ENCODE results near the gene FKBP2. TPM values are rescaled to one million over a fixed set of nuclear protein-coding genes. Genes with fewer than 3 reads are reported as not detected.
A peak's percentile ranks its signal among the peaks of the same experiment; 100 is the strongest.

FKBP2 gene
- total RNA-seq, 2 experiments from 2014 or later, result 21.9 to 24.8 TPM

GRCh38 chr11:64220798-64221197, 20.1 kb upstream of the FKBP2 start:
- CTCF ChIA-PET, result interaction anchor here (0.6 to 1.1 kb wide), 2 partner anchors 12 to 84 kb away, joined by 3 read pairs; no protein-coding TSS in a partner anchor
- Mint-ChIP-seq H3K27me3 (no peaks in the 10 kb centered on the region), H3K27ac (no peak overlapping the region), H3K36me3 (ENCODE audit: low read depth) (peaks cover 15% of the 10 kb centered on the region), H3K4me3 (no peak overlapping the region), H3K9me3 (no peaks in the 10 kb centered on the region), H3K4me1 (peaks cover 14% of the 10 kb centered on the region)
- DNase-seq, result no peak
- POLR2A ChIA-PET, result no interaction called here

GRCh38 chr11:64222651-64223000, 18.3 kb upstream of the FKBP2 start:
- H3K27me3 Mint-ChIP-seq, result no peaks in the 10 kb centered on the region
- H3K4me1 Mint-ChIP-seq, result peaks cover 20% of the 10 kb centered on the region
- H3K9me3 Mint-ChIP-seq, result no peaks in the 10 kb centered on the region
- CTCF ChIA-PET, result interaction anchor here (1.1 to 9.2 kb wide), 3 partner anchors 10 to 108 kb away, joined by 5 to 94 read pairs (median 7); partner anchors contain the start of gene FERMT3
- no peak overlapping the region for H3K27ac Mint-ChIP-seq
- DNase-seq, result no peak
- no peak overlapping the region for H3K4me3 Mint-ChIP-seq
- H3K36me3 Mint-ChIP-seq (ENCODE audit: low read depth), result peaks cover 11% of the 10 kb centered on the region
- POLR2A ChIA-PET, result interaction anchor here (0.6 kb wide), 1 partner anchor 31 kb away, joined by 3 read pairs; no protein-coding TSS in a partner anchor

GRCh38 chr11:64223001-64223651, 17.8 kb upstream of the FKBP2 start:
- no peak overlapping the region for H3K4me3 Mint-ChIP-seq
- H3K27ac Mint-ChIP-seq, result no peak overlapping the region
- peaks cover 11% of the 10 kb centered on the region for H3K36me3 Mint-ChIP-seq (ENCODE audit: low read depth)
- H3K9me3 Mint-ChIP-seq, result no peaks in the 10 kb centered on the region
- ChIA-PET CTCF (interaction anchor here (0.7 to 9.2 kb wide), 6 partner anchors 9 to 108 kb away, joined by 3 to 94 read pairs (median 5); partner anchors contain the start of genes FERMT3 and FKBP2), POLR2A (interaction anchor here (0.6 kb wide), 1 partner anchor 31 kb away, joined by 3 read pairs; no protein-coding TSS in a partner anchor)
- H3K4me1 Mint-ChIP-seq, result peaks cover 23% of the 10 kb centered on the region
- DNase-seq, result no peak
- no peaks in the 10 kb centered on the region for H3K27me3 Mint-ChIP-seq

- peaks cover 7% of the 10 kb centered on the region for H3K36me3 Mint-ChIP-seq (ENCODE audit: low read depth)
- no peak for DNase-seq
- ChIA-PET POLR2A (interaction anchor here (0.8 to 1.0 kb wide), 2 partner anchors 11 to 18 kb away, joined by 3 to 4 read pairs; partner anchors contain the start of gene FERMT3), CTCF (interaction anchor here (0.6 to 9.2 kb wide), 7 partner anchors 9 to 760 kb away, joined by 3 to 94 read pairs (median 5); partner anchors contain the start of genes FERMT3 and FKBP2)
- H3K27ac Mint-ChIP-seq, result peak overlapping the region; percentile 90
- peak overlapping the region; percentile 86 for H3K4me3 Mint-ChIP-seq
- peaks cover 27% of the 10 kb centered on the region for H3K4me1 Mint-ChIP-seq
- no peaks in the 10 kb centered on the region for H3K9me3 Mint-ChIP-seq
- no peaks in the 10 kb centered on the region for H3K27me3 Mint-ChIP-seq
Measured at GRCh38 chr11:64224151-64224890, 16.6 kb upstream of the FKBP2 start.

GRCh38 chr11:64224891-64225607, 15.8 kb upstream of the FKBP2 start:
- Mint-ChIP-seq H3K27ac (peak overlapping the region; percentile 90), H3K4me1 (peaks cover 34% of the 10 kb centered on the region), H3K4me3 (peak overlapping the region; percentile 86), H3K9me3 (no peaks in the 10 kb centered on the region), H3K27me3 (no peaks in the 10 kb centered on the region), H3K36me3 (ENCODE audit: low read depth) (peaks cover 7% of the 10 kb centered on the region)
- no peak for DNase-seq
- CTCF ChIA-PET, result interaction anchor here (2.5 to 9.2 kb wide), 3 partner anchors 9 to 79 kb away, joined by 8 to 94 read pairs (median 9); partner anchors contain the start of gene FERMT3
- POLR2A ChIA-PET, result interaction anchor here (0.7 to 0.8 kb wide), 2 partner anchors 12 to 115 kb away, joined by 4 read pairs; no protein-coding TSS in a partner anchor

- Mint-ChIP-seq H3K9me3 (no peaks in the 10 kb centered on the region), H3K36me3 (ENCODE audit: low read depth) (peaks cover 5% of the 10 kb centered on the region), H3K27me3 (no peaks in the 10 kb centered on the region), H3K4me1 (peaks cover 38% of the 10 kb centered on the region), H3K4me3 (peak within 1 kb of the TSS; percentile 86), H3K27ac (peak within 1 kb of the TSS; percentile 90)
- peak; percentile 94 for DNase-seq
- POLR2A ChIA-PET, result interaction anchor here (0.6 to 1.0 kb wide), 3 partner anchors 15 to 116 kb away, joined by 3 to 4 read pairs (median 3); no protein-coding TSS in a partner anchor
- CTCF ChIA-PET, result interaction anchor here (0.7 to 9.2 kb wide), 7 partner anchors 10 to 78 kb away, joined by 3 to 94 read pairs (median 8); partner anchors contain the start of gene FERMT3
Measured at GRCh38 chr11:64225608-64226506, 15.0 kb upstream of the FKBP2 start, which contains the start of the genes NUDT22 and TRPT1. Gene NUDT22 (plus strand): TSS chr11:64226274. CDS start chr11:64226653, 379 bp downstream. Gene TRPT1 (minus strand): TSS chr11:64226186. CDS start chr11:64225860, 326 bp downstream.

- no peaks in the 10 kb centered on the region for H3K27me3 Mint-ChIP-seq
- POLR2A ChIA-PET, result interaction anchor here (0.6 to 1.0 kb wide), 2 partner anchors 15 to 78 kb away, joined by 3 read pairs; no protein-coding TSS in a partner anchor
- DNase-seq, result peak; percentile 73
- H3K4me1 Mint-ChIP-seq, result peaks cover 43% of the 10 kb centered on the region
- H3K27ac Mint-ChIP-seq, result peak overlapping the region; percentile 87
- H3K36me3 Mint-ChIP-seq (ENCODE audit: low read depth), result peaks cover 5% of the 10 kb centered on the region
- H3K4me3 Mint-ChIP-seq, result peak overlapping the region; percentile 86
- no peaks in the 10 kb centered on the region for H3K9me3 Mint-ChIP-seq
- CTCF ChIA-PET, result interaction anchor here (0.7 to 9.2 kb wide), 9 partner anchors 11 to 78 kb away, joined by 3 to 94 read pairs (median 7); partner anchors contain the start of genes FERMT3 and PLCB3
Measured at GRCh38 chr11:64226507-64227051, 14.3 kb upstream of the FKBP2 start.

- ChIA-PET CTCF (interaction anchor here (1.0 to 9.2 kb wide), 6 partner anchors 14 to 77 kb away, joined by 3 to 94 read pairs (median 8); partner anchors contain the start of genes FERMT3, FKBP2 and PLCB3), POLR2A (no interaction called here)
- H3K4me3 Mint-ChIP-seq, result peak overlapping the region; percentile 86
- no peaks in the 10 kb centered on the region for H3K27me3 Mint-ChIP-seq
- DNase-seq, result no peak
- peak overlapping the region; percentile 87 for H3K27ac Mint-ChIP-seq
- H3K36me3 Mint-ChIP-seq (ENCODE audit: low read depth), result peaks cover 5% of the 10 kb centered on the region
- H3K9me3 Mint-ChIP-seq, result no peaks in the 10 kb centered on the region
- peaks cover 51% of the 10 kb centered on the region for H3K4me1 Mint-ChIP-seq
Measured at GRCh38 chr11:64227405-64227956, 13.4 kb upstream of the FKBP2 start.

- H3K4me3 Mint-ChIP-seq, result peak overlapping the region; percentile 87
- CTCF ChIA-PET, result interaction anchor here (0.7 to 9.2 kb wide), 4 partner anchors 12 to 75 kb away, joined by 3 to 94 read pairs (median 3); partner anchors contain the start of gene FERMT3
- H3K4me1 Mint-ChIP-seq, result peaks cover 59% of the 10 kb centered on the region
Measured at GRCh38 chr11:64229090-64229743, 11.7 kb upstream of the FKBP2 start.

GRCh38 chr11:64229744-64230170, 11.1 kb upstream of the FKBP2 start:
- Mint-ChIP-seq H3K36me3 (ENCODE audit: low read depth) (peaks cover 5% of the 10 kb centered on the region), H3K9me3 (no peaks in the 10 kb centered on the region), H3K27me3 (no peaks in the 10 kb centered on the region), H3K4me1 (peaks cover 58% of the 10 kb centered on the region), H3K4me3 (peak overlapping the region; percentile 87), H3K27ac (peak overlapping the region; percentile 94)
- no peak for DNase-seq
- POLR2A ChIA-PET, result no interaction called here
- CTCF ChIA-PET, result interaction anchor here (0.6 to 9.2 kb wide), 5 partner anchors 10 to 74 kb away, joined by 3 to 94 read pairs (median 3); partner anchors contain the start of gene FERMT3

More at GRCh38 chr11:64229090-64229743, 11.7 kb upstream of the FKBP2 start:
- peak overlapping the region; percentile 94 for H3K27ac Mint-ChIP-seq
- H3K27me3 Mint-ChIP-seq, result no peaks in the 10 kb centered on the region
- POLR2A ChIA-PET, result no interaction called here
- no peaks in the 10 kb centered on the region for H3K9me3 Mint-ChIP-seq
- no peak for DNase-seq
- H3K36me3 Mint-ChIP-seq (ENCODE audit: low read depth), result peaks cover 5% of the 10 kb centered on the region
